B cell (primary cell): ENCODE results near the gene SSU72. TPM values are rescaled to one million over a fixed set of nuclear protein-coding genes. Genes with fewer than 3 reads are reported as not detected.

Source experiments
- ATAC-seq: fragments of 200-7000 bp; cut with Tn5 transposase; one replicate; pipeline ENCODE4 v1.10.0; 2021; ENCODE audit warnings: low read depth, mild to moderate bottlenecking, moderate number of reproducible peaks, moderate library complexity
- CTCF ChIA-PET: fragments of 350-600 bp; sonication (Branson Sonifier 250); formaldehyde crosslinking; loops from one replicate; lab custom pipeline; 2021; ENCODE audit warnings: antibody characterized with exemption, inconsistent platforms; lab: Charles Lee
- POLR2A ChIA-PET: fragments of 350-600 bp; sonication (Branson Sonifier 250); formaldehyde crosslinking; loops from one replicate; lab custom pipeline; 2021; ENCODE audit warnings: antibody characterized with exemption; lab: Charles Lee
- DNase-seq: peaks from one replicate; pipeline ENCODE4 v3.0.0; 2013
- H2AFZ ChIP-seq: 2 replicates; pipeline ENCODE4 v1.6.1; 2012; ENCODE audit warnings: mild to moderate bottlenecking, low read depth, low read length; ENCODE audit not compliant: insufficient read depth, poor library complexity, severe bottlenecking
- H3K27ac ChIP-seq, 2 donors: 1 replicate in 1 of 2; 2 replicates in 1 of 2; pipeline ENCODE4 v1.5.1; 2012 to 2013; ENCODE audit warnings: low read length in 2 of 2, mild to moderate bottlenecking in 2 of 2, moderate library complexity in 1 of 2
- H3K27me3 ChIP-seq, 4 experiments: fragments of 200-600 bp in 1 of 4; sonication (generic) in 1 of 4; replicated peaks in 1 of 4; 1 replicate in 2 of 4; 2 replicates in 2 of 4; pipeline versions ENCODE4 v1.6.1 to v1.7.0; 2013 to 2016; ENCODE audit warnings: low read length in 3 of 4, mild to moderate bottlenecking in 2 of 4, mixed read lengths in 1 of 4, moderate library complexity in 1 of 4; ENCODE audit not compliant: insufficient read depth in 4 of 4, control insufficient read depth in 3 of 4; ENCODE audit errors: control extremely low read depth in 1 of 4
- H3K36me3 ChIP-seq, 2 experiments: replicated peaks in 1 of 2; 1 replicate in 1 of 2; 2 replicates in 1 of 2; pipeline versions ENCODE4 v1.6.1 to v1.7.1; 2013; ENCODE audit warnings: low read length in 1 of 2; ENCODE audit not compliant: insufficient read depth in 2 of 2, control insufficient read depth in 1 of 2; ENCODE audit errors: control extremely low read depth in 1 of 2, extremely low read depth in 1 of 2
- H3K4me1 ChIP-seq, 2 donors: fragments of 200-600 bp in 1 of 2; sonication (generic) in 1 of 2; 1 replicate in 1 of 2; 2 replicates in 1 of 2; pipeline versions ENCODE4 v1.5.1 to v1.6.1; 2013 to 2017; ENCODE audit warnings: low read length in 2 of 2; ENCODE audit not compliant: control insufficient read depth in 2 of 2, insufficient read depth in 2 of 2
- H3K4me2 ChIP-seq: replicated peaks from 2 replicates; pipeline ENCODE3; 2012; ENCODE audit warnings: mild to moderate bottlenecking, low read depth, low read length; ENCODE audit not compliant: poor library complexity, severe bottlenecking
- H3K4me3 ChIP-seq, 5 experiments: fragments of 200-600 bp in 1 of 5; sonication (generic) in 1 of 5; 1 replicate in 3 of 5; 2 replicates in 2 of 5; pipeline versions ENCODE4 v1.5.1 to v1.7.0; 2011 to 2016; ENCODE audit warnings: low read length in 4 of 5, mild to moderate bottlenecking in 4 of 5, low read depth in 2 of 5, control low read depth in 1 of 5, moderate library complexity in 1 of 5; ENCODE audit not compliant: insufficient read depth in 1 of 5; ENCODE audit errors: control extremely low read depth in 1 of 5, extremely low read depth in 1 of 5
- H3K79me2 ChIP-seq: fragments of 200-600 bp; sonication (generic); one replicate; pipeline ENCODE4 v1.6.0; 2016; ENCODE audit warnings: low read length; ENCODE audit not compliant: control insufficient read depth, insufficient read depth
- H3K9ac ChIP-seq: fragments of 200-600 bp; sonication (generic); 2 replicates; pipeline ENCODE4 v1.6.1; 2017; ENCODE audit warnings: mild to moderate bottlenecking, low read length, moderate library complexity
- H3K9me3 ChIP-seq, 3 donors: one replicate each; pipeline versions ENCODE4 v1.6.1 to v1.7.1; 2013; ENCODE audit warnings: low read length in 2 of 3; ENCODE audit not compliant: control insufficient read depth in 2 of 3, insufficient read depth in 1 of 3; ENCODE audit errors: control extremely low read depth in 1 of 3
- H4K20me1 ChIP-seq: 2 replicates; pipeline ENCODE4 v1.6.0; 2012; ENCODE audit warnings: mild to moderate bottlenecking, low read length; ENCODE audit not compliant: insufficient read depth, control insufficient read depth, poor library complexity, severe bottlenecking
- H3K27ac Mint-ChIP-seq: one replicate; pipeline ENCODE4 v1.8.0; 2021; ENCODE audit warnings: mixed read lengths
- H3K27me3 Mint-ChIP-seq: one replicate; pipeline ENCODE4 v1.8.0; 2021; ENCODE audit warnings: mixed read lengths
- H3K4me1 Mint-ChIP-seq: one replicate; pipeline ENCODE4 v1.8.0; 2021; ENCODE audit warnings: mixed read lengths
- H3K4me3 Mint-ChIP-seq: one replicate; pipeline ENCODE4 v1.8.0; 2021; ENCODE audit warnings: mixed read lengths
- H3K9me3 Mint-ChIP-seq: one replicate; pipeline ENCODE4 v1.8.0; 2022; ENCODE audit warnings: mixed read lengths; ENCODE audit not compliant: insufficient read depth
- CTCF ChIP-seq: fragments of 200-600 bp; IDR thresholded peaks from one replicate; pipeline ENCODE4 v1.8.0; 2022; ENCODE audit warnings: antibody characterized with exemption, mild to moderate bottlenecking
- EZH2 ChIP-seq: IDR thresholded peaks from 2 replicates; pipeline ENCODE4 v1.6.1; 2012; ENCODE audit warnings: borderline replicate concordance, low read depth, mild to moderate bottlenecking, moderate library complexity, low read length; ENCODE audit not compliant: insufficient read depth, poor library complexity, severe bottlenecking
- WGBS: methylation state at CpG from one replicate; pipeline ENCODE4 v1.1.5; 2013; ENCODE audit warnings: missing lambda C conversion rate; ENCODE audit not compliant: insufficient coverage; 5-methylcytosine and 5-hydroxymethylcytosine counted together
- intact Hi-C: fragments of 100-400 bp; cut with micrococcal nuclease; formaldehyde crosslinking; loops from one replicate; pipeline ENCODE4 v1.10.0; 2022
- polyA plus RNA-seq: library from polyadenylated mRNA; depleted of rRNA; stranded (reverse); fragments of >200 nt; gene quantifications from 2 replicates; pipeline ENCODE4 v1.2.3, GENCODE V29; 2012
- total RNA-seq, 2 donors: library from RNA; stranded (reverse); fragments of 120-200 nt in 1 of 2; gene quantifications; 1 replicate in 1 of 2; 2 replicates in 1 of 2; pipeline versions ENCODE4 v1.2.3 to v1.2.4, GENCODE V29; 2013 to 2022

The SSU72 gene
- total and polyA plus RNA-seq, 2 donors (not counting 1 experiment from before 2014, with no cell fraction given): 86.8 to 112 TPM

- peaks cover 35% of the 10 kb centered on the region for H3K4me1 Mint-ChIP-seq
Observed at GRCh38 chr1:1602304-1602967, 27.8 kb upstream of the SSU72 start.

More at GRCh38 chr1:1602304-1602967, 27.8 kb upstream of the SSU72 start:
- Mint-ChIP-seq H3K4me3 (peak overlapping the region; percentile 13), H3K27me3 (peaks cover 11% of the 10 kb centered on the region), H3K9me3 (no peaks in the 10 kb centered on the region), H3K27ac (no peak overlapping the region)
- intact Hi-C loops: no loop called here
- Histone ChIP-seq H3K9me3 (peaks cover 0 to 5% (median 0%) of the 10 kb centered on the region in 3 donors), H3K4me2 (peak overlapping the region; percentile 22), H3K36me3 (no peaks in the 10 kb centered on the region), H3K79me2 (no peaks in the 10 kb centered on the region), H3K4me1 (peaks cover 27 to 44% of the 10 kb centered on the region in 2 donors), H3K27ac (no peak overlapping the region), H3K4me3 (no peak overlapping the region), H2AFZ (no peak overlapping the region), H3K9ac (no peak overlapping the region), H4K20me1 (no peaks in the 10 kb centered on the region), H3K27me3 (peaks cover 0 to 31% (median 5%) of the 10 kb centered on the region in 4 experiments)
- WGBS: 64% methylated on average over 11 of the region's 18 CpGs
- CTCF ChIA-PET: no interaction called here
- TF ChIP-seq CTCF (no peak), EZH2 (no peak)
- ATAC-seq (no peak), DNase-seq (peak; percentile 30)
- POLR2A ChIA-PET: no interaction called here
